Smooth muscle cell (in vitro differentiated cells): ENCODE results near the gene DENND5A. TPM values are rescaled to one million over a fixed set of nuclear protein-coding genes. Genes with fewer than 3 reads are reported as not detected.
"Not testable (repeated sequence)": the region's sequence is repeated elsewhere in the genome, so short reads cannot be mapped to it uniquely, and the experiment has no call there.

Experiments used
- DNase-seq: peaks from one replicate; lab custom pipeline; 2025; ENCODE audit not compliant: unreplicated experiment; lab: John Stamatoyannopoulos, UW
- H2AFZ ChIP-seq: fragments of 200-600 bp; sonication (generic); 2 replicates; pipeline ENCODE4 v1.6.0; 2016; ENCODE audit warnings: antibody characterized with exemption, low read depth, mild to moderate bottlenecking
- H3F3A ChIP-seq: fragments of 200-600 bp; sonication (generic); 2 replicates; pipeline ENCODE4 v1.6.0; 2017; ENCODE audit warnings: antibody characterized with exemption, low read depth
- H3K27ac ChIP-seq: fragments of 200-600 bp; sonication (generic); 2 replicates; pipeline ENCODE4 v1.5.1; 2016; ENCODE audit warnings: low read depth, mild to moderate bottlenecking
- H3K27me3 ChIP-seq: fragments of 200-600 bp; sonication (generic); 2 replicates; pipeline ENCODE4 v1.6.1; 2016; ENCODE audit warnings: low read depth, mild to moderate bottlenecking
- H3K36me3 ChIP-seq: fragments of 200-600 bp; sonication (generic); 2 replicates; pipeline ENCODE4 v1.5.1; 2016; ENCODE audit warnings: low read depth
- H3K4me1 ChIP-seq: fragments of 200-600 bp; sonication (generic); 2 replicates; pipeline ENCODE4 v1.5.1; 2016; ENCODE audit warnings: low read depth
- H3K4me2 ChIP-seq: fragments of 200-600 bp; sonication (generic); 2 replicates; pipeline ENCODE4 v1.6.0; 2016; ENCODE audit warnings: mild to moderate bottlenecking
- H3K4me3 ChIP-seq: fragments of 200-600 bp; sonication (generic); 2 replicates; pipeline ENCODE4 v1.5.1; 2016; ENCODE audit warnings: mild to moderate bottlenecking
- H3K79me2 ChIP-seq: fragments of 200-600 bp; sonication (generic); 2 replicates; pipeline ENCODE4 v1.6.0; 2016; ENCODE audit warnings: low read depth, mild to moderate bottlenecking
- H3K9ac ChIP-seq: fragments of 200-600 bp; sonication (generic); 2 replicates; pipeline ENCODE4 v1.6.0; 2016; ENCODE audit warnings: low read depth
- H3K9me3 ChIP-seq: fragments of 200-600 bp; sonication (generic); replicated peaks from 2 replicates; pipeline ENCODE4 v1.5.1; 2016; ENCODE audit warnings: low read depth
- H4K20me1 ChIP-seq: fragments of 200-600 bp; sonication (generic); 2 replicates; pipeline ENCODE4 v1.6.0; 2016; ENCODE audit warnings: low read depth
- WGBS: methylation state at CpG from one replicate; pipeline ENCODE4 v1.1.7; 2016; ENCODE audit warnings: low lambda C conversion rate; 5-methylcytosine and 5-hydroxymethylcytosine counted together
- polyA plus RNA-seq: library from polyadenylated mRNA; unstranded; fragments of >200 nt; fragmentation: Nextera tagmentation; extraction: Ambion mirVana; gene quantifications from 2 replicates; pipeline ENCODE4 v1.2.1, GENCODE V29; 2016
- total RNA-seq: library from RNA; depleted of rRNA; stranded (reverse); fragments of >200 nt; gene quantifications from 2 replicates; pipeline ENCODE4 v1.2.3, GENCODE V29; 2014
- TF ChIP-seq, protein P1 (sequence below): fragments of 200-600 bp; sonication (generic); IDR thresholded peaks from 2 replicates; pipeline ENCODE4 v1.5.1; 2017; ENCODE audit warnings: borderline replicate concordance, mild to moderate bottlenecking, antibody characterized with exemption; ENCODE audit not compliant: insufficient read depth, poor library complexity, severe bottlenecking

The DENND5A gene
- total and polyA plus RNA-seq, 2 experiments from 2014 or later: 42.0 to 66.1 TPM

DNA sequence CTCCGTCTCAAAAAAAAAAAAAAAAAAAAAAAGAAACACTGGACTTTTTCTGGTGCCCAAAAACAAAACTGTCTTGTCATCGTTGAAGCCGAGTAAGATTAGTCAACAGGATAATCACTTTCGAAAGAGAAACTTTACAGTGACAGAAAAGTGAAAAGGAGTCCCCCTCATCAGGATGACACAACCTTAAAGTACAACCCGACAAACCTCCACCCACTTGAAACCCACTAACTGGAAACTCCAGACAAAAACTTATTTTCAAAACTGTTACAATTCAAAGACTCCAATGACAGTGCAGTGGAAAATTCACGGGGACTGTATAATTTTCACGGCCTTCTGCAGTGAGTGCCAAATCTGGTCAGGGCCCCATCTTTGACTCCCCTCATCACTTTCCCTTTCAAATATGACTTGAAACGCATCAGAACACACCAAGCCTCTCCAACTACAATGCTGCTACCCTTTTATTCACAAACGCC is 1.3 kb downstream of the DENND5A start:
- no peak for DNase-seq
- TF ChIP-seq, protein P1, sequence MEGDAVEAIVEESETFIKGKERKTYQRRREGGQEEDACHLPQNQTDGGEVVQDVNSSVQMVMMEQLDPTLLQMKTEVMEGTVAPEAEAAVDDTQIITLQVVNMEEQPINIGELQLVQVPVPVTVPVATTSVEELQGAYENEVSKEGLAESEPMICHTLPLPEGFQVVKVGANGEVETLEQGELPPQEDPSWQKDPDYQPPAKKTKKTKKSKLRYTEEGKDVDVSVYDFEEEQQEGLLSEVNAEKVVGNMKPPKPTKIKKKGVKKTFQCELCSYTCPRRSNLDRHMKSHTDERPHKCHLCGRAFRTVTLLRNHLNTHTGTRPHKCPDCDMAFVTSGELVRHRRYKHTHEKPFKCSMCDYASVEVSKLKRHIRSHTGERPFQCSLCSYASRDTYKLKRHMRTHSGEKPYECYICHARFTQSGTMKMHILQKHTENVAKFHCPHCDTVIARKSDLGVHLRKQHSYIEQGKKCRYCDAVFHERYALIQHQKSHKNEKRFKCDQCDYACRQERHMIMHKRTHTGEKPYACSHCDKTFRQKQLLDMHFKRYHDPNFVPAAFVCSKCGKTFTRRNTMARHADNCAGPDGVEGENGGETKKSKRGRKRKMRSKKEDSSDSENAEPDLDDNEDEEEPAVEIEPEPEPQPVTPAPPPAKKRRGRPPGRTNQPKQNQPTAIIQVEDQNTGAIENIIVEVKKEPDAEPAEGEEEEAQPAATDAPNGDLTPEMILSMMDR: no peak
- H2AFZ ChIP-seq: no peak overlapping the region

DNA sequence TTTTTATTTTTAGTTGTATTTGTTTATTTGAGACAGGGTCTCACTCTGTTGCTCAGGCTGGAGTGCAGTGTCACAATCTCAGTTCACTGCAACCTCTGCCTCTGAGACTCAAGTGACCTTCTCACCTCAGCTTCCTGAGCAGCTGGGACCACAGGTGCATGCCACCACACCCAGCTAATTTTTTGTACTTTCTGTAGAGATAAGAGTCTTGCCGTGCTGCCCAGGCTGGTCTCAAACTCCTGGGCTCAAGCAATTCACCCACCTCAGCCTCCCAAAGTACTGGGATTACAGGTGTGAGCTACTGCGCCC is 4.4 kb downstream of the DENND5A start:
- Histone ChIP-seq H3K27ac (peak overlapping the region; percentile 1), H4K20me1 (peaks cover 83% of the 10 kb centered on the region)
- H3K4me2 ChIP-seq: not testable (repeated sequence)

More for the DNA sequence above, 1.3 kb downstream of the DENND5A start:
- peak overlapping the region; percentile 97 for H3K27ac ChIP-seq
- no peaks in the 10 kb centered on the region for H3K4me1 ChIP-seq
- H3K9me3 ChIP-seq: no peaks in the 10 kb centered on the region
- peak overlapping the region; percentile 99 for H3K4me3 ChIP-seq
- no peaks in the 10 kb centered on the region for H3F3A ChIP-seq
- H3K9ac ChIP-seq: peak overlapping the region; percentile 98
- peaks cover 56% of the 10 kb centered on the region for H3K79me2 ChIP-seq
- H3K27me3 ChIP-seq: no peaks in the 10 kb centered on the region
- no peaks in the 10 kb centered on the region for H3K36me3 ChIP-seq
- H3K4me2 ChIP-seq: peak overlapping the region; percentile 91
- peaks cover 52% of the 10 kb centered on the region for H4K20me1 ChIP-seq
- 5% methylated on average over 8 of the region's 9 CpGs for WGBS

DNA sequence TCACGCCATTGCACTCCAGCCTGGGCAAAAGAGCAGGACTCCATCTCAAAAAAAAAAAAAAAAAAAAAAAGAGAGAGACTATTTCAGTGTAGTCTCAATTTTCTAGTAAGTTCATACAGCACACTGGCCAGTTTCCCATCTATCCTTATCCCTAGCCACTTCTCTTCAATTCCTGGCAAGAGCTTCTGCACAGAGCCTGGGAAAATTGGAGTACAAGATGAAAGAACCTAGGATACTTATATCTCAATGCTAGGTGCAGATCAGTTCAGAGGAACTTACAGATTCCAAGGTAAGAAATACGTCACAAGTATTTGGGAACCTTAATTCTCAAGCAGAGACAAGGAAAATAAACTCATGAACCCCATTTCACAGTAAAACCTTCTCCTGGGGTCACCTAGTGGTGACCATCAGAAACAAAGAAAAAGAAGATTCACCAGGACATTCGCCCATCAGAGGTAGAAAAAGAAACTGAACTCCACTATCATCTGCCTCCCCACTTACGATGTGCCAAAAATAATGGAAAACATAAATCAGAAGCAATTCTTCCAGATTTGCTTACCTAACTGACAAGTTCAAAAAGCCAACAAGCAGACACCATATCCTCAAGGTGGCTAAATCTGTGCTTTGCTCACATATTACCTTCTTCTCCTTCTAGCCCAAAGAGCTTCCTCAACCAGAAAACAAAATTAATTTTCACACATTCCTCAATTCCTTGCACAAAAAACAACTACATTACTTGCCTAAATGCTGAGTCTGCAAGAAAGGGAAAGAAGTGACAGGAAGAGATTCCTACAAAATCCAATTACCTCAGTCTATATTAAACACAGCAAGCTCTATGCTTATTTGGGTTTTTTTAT is 4.9 kb downstream of the DENND5A start:
- no peak for DNase-seq
- peak overlapping the region; percentile 1 for H3K27ac ChIP-seq
- no peaks in the 10 kb centered on the region for H3K27me3 ChIP-seq
- H3K36me3 ChIP-seq: no peaks in the 10 kb centered on the region
- peaks cover 89% of the 10 kb centered on the region for H4K20me1 ChIP-seq
- H3K9me3 ChIP-seq: no peaks in the 10 kb centered on the region
- TF ChIP-seq, protein P1: no peak
- H3K4me2 ChIP-seq: no peak overlapping the region
- H3K4me3 ChIP-seq: no peak overlapping the region
- peaks cover 92% of the 10 kb centered on the region for H3K79me2 ChIP-seq
- no peaks in the 10 kb centered on the region for H3K4me1 ChIP-seq
- no peaks in the 10 kb centered on the region for H3F3A ChIP-seq
- no peak overlapping the region for H2AFZ ChIP-seq
- WGBS: 97% methylated on average over 3 of the region's 4 CpGs
- no peak overlapping the region for H3K9ac ChIP-seq

More for the DNA sequence above, 4.4 kb downstream of the DENND5A start:
- 89% methylated on average over 2 of the region's 2 CpGs for WGBS
- DNase-seq, H3K27me3 ChIP-seq, H3K36me3 ChIP-seq, H3K9me3 ChIP-seq, H3K9ac ChIP-seq, H3K4me1 ChIP-seq, H2AFZ ChIP-seq, H3K4me3 ChIP-seq, H3F3A ChIP-seq: not testable (repeated sequence)
- H3K79me2 ChIP-seq: peaks cover 86% of the 10 kb centered on the region

DNA sequence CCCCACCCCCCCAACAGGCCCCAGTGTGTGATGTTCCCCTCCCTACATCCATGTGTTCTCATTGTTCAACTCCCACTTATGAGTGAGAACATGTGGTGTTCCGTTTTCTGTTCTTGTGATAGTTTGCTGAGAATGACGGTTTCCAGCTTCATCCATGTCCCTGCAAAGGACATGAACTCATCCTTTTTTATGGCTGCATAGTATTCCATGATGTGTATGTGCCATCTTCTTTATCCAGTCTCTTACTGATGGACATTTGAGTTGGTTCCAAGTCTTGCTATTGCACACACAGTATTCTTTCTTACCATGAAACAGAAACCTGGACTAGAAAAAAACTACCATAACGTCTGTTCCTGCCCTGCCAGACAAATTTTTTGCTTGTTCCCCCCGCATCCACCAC is 6.9 kb downstream of the DENND5A start:
- 98% methylated on average over 4 of the region's 4 CpGs for WGBS
- H3K27me3 ChIP-seq, H3F3A ChIP-seq, H3K4me1 ChIP-seq, DNase-seq, H3K4me2 ChIP-seq, H3K27ac ChIP-seq, H3K36me3 ChIP-seq, H3K9ac ChIP-seq, H3K9me3 ChIP-seq, H3K4me3 ChIP-seq, H2AFZ ChIP-seq: not testable (repeated sequence)
- H3K79me2 ChIP-seq: peaks cover 100% of the 10 kb centered on the region
- H4K20me1 ChIP-seq: peaks cover 100% of the 10 kb centered on the region
